ENCODE measurements around the gene VPS4A.
A peak's percentile ranks its signal among the peaks of the same experiment; 100 is the strongest.
"Not testable (repeated sequence)": the region's sequence is repeated elsewhere in the genome, so short reads cannot be mapped to it uniquely, and the experiment has no call there.

Gene VPS4A

DNA sequence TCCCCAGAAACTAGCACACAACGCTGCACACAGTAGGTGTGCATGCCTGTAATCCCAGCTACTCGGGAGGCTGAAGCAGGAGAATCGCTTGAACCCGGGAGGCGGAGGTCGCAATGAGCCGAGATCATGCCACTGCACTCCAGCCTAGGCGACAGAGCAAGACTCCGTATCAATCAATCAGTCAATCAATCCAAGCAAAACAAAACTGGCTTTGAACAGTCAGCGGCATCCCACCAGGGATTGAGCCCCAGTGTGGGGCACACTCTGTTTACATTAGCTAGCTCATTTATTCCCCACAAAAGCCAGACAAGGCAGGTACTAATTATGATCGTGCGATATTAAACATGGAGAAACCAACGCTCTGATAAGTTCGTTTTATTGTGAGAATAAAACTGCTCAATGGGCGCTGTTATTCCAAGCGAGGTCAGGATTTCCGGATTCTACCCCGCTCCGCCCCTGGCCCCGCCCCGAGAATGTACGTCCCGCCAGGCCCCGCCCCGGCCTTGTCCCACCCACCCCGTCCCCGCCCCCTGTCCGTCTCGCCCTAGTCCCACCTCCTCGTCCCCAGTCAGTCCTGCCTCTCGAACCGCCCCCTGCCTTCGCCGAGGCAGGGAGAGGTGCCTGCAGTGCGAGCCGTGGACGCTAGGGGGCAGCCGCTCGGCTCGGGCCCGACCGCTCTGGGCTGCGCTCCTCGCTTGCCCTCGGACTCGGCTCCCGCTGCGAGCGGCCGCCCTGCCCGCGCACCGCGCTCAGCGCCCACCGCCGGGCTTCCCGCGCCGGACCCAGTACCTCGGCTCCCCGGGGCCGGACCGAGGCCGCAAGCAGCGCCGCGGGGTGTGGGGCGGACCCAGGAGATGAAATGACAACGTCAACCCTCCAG is at the start of gene VPS4A:
Gene VPS4A, plus strand, starts transcription at position 698 of the 880 bp plus-strand sequence. Its CDS starts 162 bp downstream, at position 860.
- peak; percentile 98 for DNase-seq

- no peak for DNase-seq
These were observed 44.7 kb upstream of the VPS4A start for GRCh38 chr16:69266334-69267063.

DNA sequence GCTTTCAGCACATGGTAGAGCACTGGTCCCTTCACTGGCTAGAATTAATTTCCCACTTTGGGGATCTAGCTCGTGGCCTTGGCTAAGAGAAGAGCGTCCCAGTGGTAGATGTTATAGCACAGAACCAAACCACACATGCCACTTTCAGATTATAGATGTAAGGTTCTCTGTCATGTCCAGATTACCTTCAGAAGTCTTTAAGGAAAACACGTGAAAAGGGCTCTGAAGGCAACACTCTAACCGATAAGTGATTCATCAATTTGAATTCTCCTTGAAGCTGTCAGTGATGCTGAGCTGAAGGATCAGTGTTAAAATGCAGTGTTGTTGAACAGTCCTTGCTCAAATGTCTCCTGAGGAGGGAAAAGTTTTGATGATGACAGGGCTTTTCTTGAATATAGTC is 43.5 kb upstream of the VPS4A start:
- DNase-seq, result no peak

GRCh38 chr16:69270395-69270794 is 40.8 kb upstream of the VPS4A start:
- DNase-seq, result no peak

- no peak for DNase-seq
These were observed 40.3 kb upstream of the VPS4A start for GRCh38 chr16:69270831-69271230.

GRCh38 chr16:69273009-69273408 is 38.1 kb upstream of the VPS4A start:
- no peak for DNase-seq

DNA sequence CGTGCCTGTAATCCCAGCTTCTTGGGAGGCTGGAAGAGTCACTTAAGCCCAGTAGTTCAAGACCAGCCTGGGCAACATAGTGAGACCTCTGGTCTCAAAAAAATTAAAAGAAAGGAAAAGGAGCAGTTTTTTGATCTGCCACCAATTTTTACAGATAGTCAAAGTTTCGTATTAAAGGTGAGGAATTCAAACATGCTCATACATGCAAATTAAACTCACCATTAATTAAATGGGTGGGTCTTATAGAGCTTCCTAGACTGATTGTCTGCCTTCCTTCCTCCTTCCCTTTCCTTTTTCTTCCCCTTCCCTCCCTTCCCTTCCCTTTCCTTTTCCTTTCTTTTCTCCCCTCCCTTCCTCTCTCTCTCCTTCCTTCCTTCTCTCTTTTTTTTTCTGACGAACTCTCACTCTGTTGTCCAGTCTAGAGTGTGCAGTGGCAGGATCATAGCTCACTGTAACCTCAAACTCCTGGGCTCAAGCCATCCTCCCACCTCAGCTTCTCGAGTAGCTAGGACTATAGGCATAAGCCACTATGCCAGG is 36.4 kb upstream of the VPS4A start:
- no peak for DNase-seq

DNA sequence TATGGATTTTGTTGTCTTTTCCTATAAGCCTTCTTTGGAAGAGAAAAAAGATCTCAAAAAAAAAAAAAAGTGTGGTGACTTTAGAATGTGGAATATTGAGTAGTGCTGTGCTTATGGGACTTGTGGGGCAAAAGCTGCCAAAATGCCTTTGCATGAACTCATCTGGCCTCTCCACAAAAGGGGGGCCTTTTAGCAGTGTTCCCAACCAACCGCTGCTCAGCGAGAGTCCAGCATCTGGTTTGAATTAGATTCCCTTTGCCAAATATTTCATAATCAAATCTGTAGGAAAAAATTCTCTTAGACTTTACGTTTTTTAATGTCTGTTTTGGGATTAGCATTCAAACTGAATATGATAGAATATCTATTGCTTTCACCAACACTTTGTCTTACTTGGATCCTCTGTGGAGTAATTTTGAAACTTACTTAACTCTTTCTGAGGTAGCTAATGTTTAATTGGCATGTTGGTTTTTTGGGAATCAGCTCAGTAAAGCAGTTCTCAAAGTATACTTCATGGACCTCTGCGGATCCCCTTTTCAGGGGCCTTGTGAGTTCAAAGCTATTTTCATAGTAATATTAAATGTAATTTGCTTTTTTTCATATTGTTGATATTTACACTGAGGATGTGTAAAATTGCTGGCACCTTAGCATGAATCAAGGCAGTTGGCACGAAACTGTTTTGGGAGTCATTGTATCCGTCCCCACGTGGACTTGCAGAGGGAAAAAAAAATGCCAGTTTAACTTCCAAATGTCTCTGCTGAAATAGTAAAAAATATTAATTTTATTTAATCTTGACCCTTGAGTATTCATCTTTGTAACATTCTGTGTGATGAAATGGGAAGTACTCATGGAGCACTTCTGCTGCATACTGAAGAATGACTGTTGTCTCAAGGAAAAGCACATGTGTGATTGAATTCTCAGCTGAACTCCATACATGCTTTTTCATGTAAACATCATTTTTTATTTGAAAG is 34.7 kb upstream of the VPS4A start:
- no peak for DNase-seq

DNA sequence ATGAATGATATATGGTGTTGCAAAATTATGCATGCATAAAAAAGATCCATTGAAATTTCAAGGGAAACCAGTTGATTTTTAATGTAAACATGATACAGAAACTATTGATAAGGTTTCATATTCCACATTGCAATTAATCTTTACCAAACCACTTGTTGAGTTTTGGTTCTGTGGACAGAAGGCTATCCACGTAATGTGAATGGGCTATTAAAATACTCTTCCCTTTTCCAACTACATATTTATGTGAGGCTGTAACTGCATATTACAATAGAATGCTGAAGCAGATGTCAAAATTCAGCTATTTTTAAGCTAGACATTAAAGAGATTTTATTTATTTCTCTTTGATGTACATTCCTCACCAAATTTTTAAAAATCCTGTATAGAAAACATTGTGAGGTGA is 33.7 kb upstream of the VPS4A start:
- DNase-seq, result no peak

DNA sequence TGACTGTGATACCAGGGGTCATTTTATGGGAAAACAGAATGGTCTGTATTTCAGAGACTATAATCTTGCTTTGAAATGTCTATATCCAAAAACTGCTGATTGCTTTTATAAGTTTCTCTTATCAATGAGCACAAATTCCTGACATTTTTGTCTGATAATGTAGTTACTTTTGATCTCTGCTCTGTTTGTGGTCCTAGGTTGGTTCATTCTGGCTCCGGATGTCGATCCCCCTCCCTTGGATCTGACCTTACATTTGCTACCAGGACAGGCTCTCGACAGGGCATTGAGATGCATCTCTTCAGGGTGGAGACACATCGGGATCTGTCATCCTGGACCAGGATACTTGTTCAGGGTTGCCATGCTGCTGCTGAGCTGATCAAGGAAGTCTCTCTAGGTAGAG is 27.3 kb upstream of the VPS4A start:
- DNase-seq, result no peak

- DNase-seq, result no peak
These were observed 25.9 kb upstream of the VPS4A start for GRCh38 chr16:69285240-69285639.

GRCh38 chr16:69286941-69287713 is 24.0 kb upstream of the VPS4A start:
- peak; percentile 75 for DNase-seq

DNA sequence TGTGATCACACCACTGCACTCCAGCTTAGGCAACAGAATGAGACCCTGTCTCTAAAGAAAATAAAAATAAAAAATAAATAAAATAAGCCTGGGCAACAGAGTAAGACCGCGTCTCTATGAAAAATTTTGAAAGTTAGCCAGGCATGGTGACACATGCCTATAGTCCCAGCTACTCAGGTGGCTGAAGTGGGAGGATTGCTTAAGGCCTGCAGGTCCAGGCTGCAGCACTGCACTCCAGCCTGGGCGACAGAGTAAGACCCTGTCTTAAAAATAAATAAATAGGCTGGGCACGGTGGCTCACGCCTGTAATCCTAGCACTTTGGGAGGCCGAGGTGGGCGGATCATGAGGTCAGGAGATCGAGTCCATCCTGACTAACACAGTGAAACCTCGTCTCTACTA is 19.5 kb upstream of the VPS4A start:
- not testable (repeated sequence) for DNase-seq

- DNase-seq, result no peak
These were observed 17.7 kb upstream of the VPS4A start for GRCh38 chr16:69293401-69293800.

GRCh38 chr16:69294051-69294450 is 17.1 kb upstream of the VPS4A start:
- DNase-seq, result no peak

DNA sequence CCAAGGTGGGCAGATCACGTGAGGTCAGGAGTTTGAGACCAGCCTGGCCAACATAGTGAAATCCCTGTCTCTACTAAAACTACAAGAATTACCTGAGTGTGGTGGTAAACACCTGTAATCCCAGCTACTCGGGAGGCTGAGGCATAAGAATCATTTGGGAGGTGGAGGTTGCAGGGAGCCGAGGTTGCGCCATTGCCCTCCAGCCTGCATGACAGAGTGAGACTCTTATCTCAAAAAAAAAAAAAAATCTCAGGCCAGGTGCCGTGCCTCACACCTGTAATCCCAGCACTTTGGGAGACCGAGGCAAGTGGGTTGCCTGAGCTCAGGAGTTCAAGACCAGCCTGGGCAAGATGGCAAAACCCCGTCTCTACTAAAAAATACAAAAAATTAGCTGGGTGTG is 14.4 kb upstream of the VPS4A start:
- not testable (repeated sequence) for DNase-seq

- DNase-seq, result no peak
These were observed 12.9 kb upstream of the VPS4A start for GRCh38 chr16:69298261-69298660.

DNA sequence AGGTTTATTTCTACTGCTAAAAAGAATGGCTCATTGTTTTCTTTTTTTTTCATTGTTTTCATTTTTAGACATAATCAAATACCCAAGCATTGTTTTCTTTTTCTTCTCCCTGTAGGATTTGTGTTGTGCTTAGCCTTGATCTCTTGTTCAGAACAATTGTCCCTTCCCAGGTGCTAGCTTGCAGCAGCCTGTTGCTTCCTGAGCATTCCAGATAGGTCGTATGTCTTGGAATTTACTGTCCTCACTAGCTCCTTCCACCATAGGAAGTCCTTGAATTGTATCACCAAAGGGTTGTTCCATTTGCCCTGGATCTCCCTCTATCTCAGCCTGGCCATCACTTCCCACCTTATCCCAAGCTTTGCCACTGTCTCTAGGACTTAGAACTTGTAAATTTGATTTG is 10.0 kb upstream of the VPS4A start:
- no peak for DNase-seq

- no peak for DNase-seq
These were observed 9.3 kb upstream of the VPS4A start for GRCh38 chr16:69301861-69302260.

DNA sequence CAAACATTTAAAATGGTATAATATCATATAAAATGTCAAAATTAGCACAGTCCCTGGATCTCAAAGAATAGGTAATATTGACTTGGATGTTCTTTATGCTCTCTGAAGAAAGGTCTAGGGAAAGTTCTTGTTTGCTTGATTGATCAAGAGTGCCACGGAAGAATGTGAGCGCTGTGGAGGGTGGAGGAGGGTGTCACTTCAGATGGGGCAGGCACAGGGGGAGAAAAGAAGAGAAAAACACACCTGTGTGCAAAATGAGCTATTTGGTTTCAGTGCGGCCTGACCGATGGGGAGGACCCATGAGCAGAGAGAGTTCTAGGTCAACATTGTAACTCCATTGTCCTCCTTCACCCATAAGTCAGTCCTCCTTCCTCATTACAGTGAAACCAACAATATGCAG is 8.8 kb upstream of the VPS4A start:
- DNase-seq, result no peak

DNA sequence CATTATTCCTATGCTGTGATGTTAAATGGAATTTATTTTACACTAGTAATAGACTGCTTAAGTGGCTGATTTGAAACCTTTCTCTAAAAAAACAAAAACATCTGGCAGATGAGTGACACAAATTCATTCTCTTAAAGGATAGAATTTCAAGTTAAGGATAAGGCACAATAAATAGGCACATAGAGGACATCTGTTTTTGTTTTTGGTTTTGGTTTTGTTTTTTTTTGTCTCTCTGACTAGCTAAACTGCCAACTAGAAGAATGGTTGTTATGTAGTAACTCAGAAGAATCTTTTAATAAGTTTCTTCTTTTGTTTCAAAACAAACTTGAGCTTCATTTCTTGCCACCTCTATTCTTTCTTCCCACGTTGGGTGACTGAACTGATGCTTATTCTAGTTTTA is 5.1 kb upstream of the VPS4A start:
- no peak for DNase-seq

DNA sequence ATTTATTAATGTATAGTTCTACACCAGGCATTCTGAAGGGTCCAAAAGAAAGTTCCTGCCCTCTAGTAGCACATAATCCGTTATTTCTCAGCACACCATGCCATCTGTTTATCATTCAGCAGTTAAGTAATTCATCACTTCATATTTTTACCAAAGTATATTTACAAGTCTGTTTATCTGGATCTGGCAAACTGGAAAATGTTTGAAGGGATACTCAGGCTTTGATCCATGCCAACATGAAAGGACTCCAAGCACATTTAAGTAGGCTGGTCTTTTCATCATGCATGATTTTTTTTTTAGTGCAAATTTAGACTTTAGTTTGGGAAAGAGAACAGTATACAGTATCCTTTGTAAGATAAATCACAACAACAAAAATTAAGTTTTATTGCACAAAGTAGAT is 4.1 kb upstream of the VPS4A start:
- DNase-seq, result no peak

All from RPMI8226 (cell line).